Measurements from ENCODE around the gene COPG2. TPM values are rescaled to one million over a fixed set of nuclear protein-coding genes. Genes with fewer than 3 reads are reported as not detected.

The COPG2 gene
- total RNA-seq, 1 donor from 2014 or later: 167 TPM

DNA sequence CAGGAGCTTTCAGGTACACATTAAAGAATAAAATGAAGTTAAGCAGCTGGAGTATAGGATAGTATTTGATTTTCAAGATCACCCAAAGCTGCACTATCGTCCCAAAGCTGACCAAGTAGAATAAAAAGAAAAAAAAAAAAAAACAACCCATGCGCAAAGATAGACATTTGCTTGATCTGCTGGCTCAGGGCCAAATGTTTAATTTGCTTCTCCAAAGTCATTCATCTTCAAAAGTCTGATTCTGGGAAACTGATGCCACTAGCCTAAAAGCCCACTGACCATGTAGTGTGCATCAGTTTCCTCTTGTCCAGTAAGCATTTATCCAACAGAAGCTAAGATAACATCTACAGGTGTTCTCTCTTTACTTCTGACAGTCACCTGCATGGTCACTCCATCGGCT is 162.2 kb downstream of the COPG2 start:
- DNase-seq (ENCODE audit: low spot score): no peak
- H3K36me3 Mint-ChIP-seq: peaks cover 38% of the 10 kb centered on the region

DNA sequence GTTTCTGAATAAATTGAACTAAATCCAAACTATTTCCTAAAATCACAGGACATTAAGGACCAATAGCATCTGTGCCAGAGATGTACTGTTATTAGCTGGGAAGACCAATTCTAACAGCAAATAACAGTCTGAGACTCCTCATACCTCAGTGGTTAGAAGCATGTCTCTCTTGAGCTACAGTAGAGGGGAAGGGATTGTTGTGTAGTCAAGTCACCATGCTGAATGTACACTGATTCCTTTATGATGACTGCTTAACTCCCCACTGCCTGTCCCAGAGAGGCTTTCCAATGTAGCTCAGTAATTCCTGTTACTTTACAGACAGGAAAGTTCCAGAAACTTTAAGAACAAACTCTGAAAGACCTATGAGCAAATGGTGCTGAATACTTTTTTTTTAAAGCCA is 162.8 kb downstream of the COPG2 start:
- peaks cover 40% of the 10 kb centered on the region for H3K36me3 Mint-ChIP-seq
- H3K36me3 ChIP-seq: peaks cover 10% of the 10 kb centered on the region
- H3K27me3 Mint-ChIP-seq (ENCODE audit: insufficient read depth, low read depth): no peaks in the 10 kb centered on the region
- H3F3A ChIP-seq (ENCODE audit: low read depth): no peaks in the 10 kb centered on the region
- H3K9me3 Mint-ChIP-seq: no peaks in the 10 kb centered on the region
- no peak overlapping the region for H3K4me2 ChIP-seq
- H3K27ac Mint-ChIP-seq: no peak overlapping the region
- no peak overlapping the region for H3K4me3 Mint-ChIP-seq
- H3K9me3 ChIP-seq (ENCODE audit: low read depth): no peaks in the 10 kb centered on the region
- no peak for TF ChIP-seq EZH2 (IDR thresholded peaks at IDR 0.05)
- TF ChIP-seq, protein P1, sequence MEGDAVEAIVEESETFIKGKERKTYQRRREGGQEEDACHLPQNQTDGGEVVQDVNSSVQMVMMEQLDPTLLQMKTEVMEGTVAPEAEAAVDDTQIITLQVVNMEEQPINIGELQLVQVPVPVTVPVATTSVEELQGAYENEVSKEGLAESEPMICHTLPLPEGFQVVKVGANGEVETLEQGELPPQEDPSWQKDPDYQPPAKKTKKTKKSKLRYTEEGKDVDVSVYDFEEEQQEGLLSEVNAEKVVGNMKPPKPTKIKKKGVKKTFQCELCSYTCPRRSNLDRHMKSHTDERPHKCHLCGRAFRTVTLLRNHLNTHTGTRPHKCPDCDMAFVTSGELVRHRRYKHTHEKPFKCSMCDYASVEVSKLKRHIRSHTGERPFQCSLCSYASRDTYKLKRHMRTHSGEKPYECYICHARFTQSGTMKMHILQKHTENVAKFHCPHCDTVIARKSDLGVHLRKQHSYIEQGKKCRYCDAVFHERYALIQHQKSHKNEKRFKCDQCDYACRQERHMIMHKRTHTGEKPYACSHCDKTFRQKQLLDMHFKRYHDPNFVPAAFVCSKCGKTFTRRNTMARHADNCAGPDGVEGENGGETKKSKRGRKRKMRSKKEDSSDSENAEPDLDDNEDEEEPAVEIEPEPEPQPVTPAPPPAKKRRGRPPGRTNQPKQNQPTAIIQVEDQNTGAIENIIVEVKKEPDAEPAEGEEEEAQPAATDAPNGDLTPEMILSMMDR (IDR thresholded peaks at IDR 0.05): no peak
- no peak for TF ChIP-seq EZH2phosphoT487 (IDR thresholded peaks at IDR 0.05)
- no peaks in the 10 kb centered on the region for H3K4me1 ChIP-seq
- H3K4me3 ChIP-seq: no peak overlapping the region
- H3K9ac ChIP-seq: no peak overlapping the region
- H3K27me3 ChIP-seq: no peaks in the 10 kb centered on the region
- no peaks in the 10 kb centered on the region for H3K4me1 Mint-ChIP-seq
- no peaks in the 10 kb centered on the region for H3K79me2 ChIP-seq (ENCODE audit: low read depth)
- H2AFZ ChIP-seq (replicated peaks): no peak overlapping the region
- peaks cover 5% of the 10 kb centered on the region for H4K20me1 ChIP-seq (ENCODE audit: low read depth)
- no peak for DNase-seq (ENCODE audit: low spot score)
- no peak overlapping the region for H3K27ac ChIP-seq

More for the DNA sequence above, 162.2 kb downstream of the COPG2 start:
- Histone ChIP-seq H3F3A (ENCODE audit: low read depth) (no peaks in the 10 kb centered on the region), H3K9me3 (ENCODE audit: low read depth) (no peaks in the 10 kb centered on the region), H3K27me3 (no peaks in the 10 kb centered on the region), H2AFZ (replicated peaks) (no peak overlapping the region), H3K36me3 (peaks cover 10% of the 10 kb centered on the region), H4K20me1 (ENCODE audit: low read depth) (peaks cover 5% of the 10 kb centered on the region), H3K4me3 (no peak overlapping the region), H3K9ac (no peak overlapping the region), H3K79me2 (ENCODE audit: low read depth) (no peaks in the 10 kb centered on the region), H3K27ac (no peak overlapping the region), H3K4me1 (no peaks in the 10 kb centered on the region), H3K4me2 (no peak overlapping the region)
- Mint-ChIP-seq H3K4me1 (no peaks in the 10 kb centered on the region), H3K27me3 (ENCODE audit: insufficient read depth, low read depth) (no peaks in the 10 kb centered on the region), H3K4me3 (no peak overlapping the region), H3K27ac (no peak overlapping the region), H3K9me3 (no peaks in the 10 kb centered on the region)
- TF ChIP-seq EZH2 (IDR thresholded peaks at IDR 0.05): no peak

DNA sequence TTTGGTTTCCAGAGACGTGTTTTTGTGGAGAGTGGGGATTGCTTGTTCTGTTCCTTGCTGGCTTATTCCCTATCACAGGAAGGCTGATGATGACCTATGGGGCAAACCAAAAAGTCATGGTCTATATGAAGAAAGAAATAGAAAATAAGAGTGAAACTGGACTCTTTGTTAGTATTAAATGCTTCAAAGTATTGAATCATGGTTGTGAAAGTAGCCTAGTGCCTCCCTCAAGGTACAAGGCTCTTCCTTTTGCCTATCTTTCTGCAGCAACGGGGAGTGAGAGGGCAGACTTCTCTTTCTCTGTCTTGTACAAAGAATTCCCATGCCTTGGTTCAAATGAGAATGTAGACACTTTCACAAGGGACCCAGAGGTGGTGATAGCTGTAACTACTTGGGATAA is 167.6 kb downstream of the COPG2 start:
- TF ChIP-seq EZH2 (IDR thresholded peaks at IDR 0.05) (no peak), EZH2phosphoT487 (IDR thresholded peaks at IDR 0.05) (no peak)
- TF ChIP-seq, protein P1 (IDR thresholded peaks at IDR 0.05): no peak
- H2AFZ ChIP-seq (replicated peaks): no peak overlapping the region
- peaks cover 18% of the 10 kb centered on the region for H3K36me3 ChIP-seq
- Mint-ChIP-seq H3K36me3 (peaks cover 45% of the 10 kb centered on the region), H3K27me3 (ENCODE audit: insufficient read depth, low read depth) (no peaks in the 10 kb centered on the region), H3K4me3 (no peak overlapping the region), H3K27ac (no peak overlapping the region), H3K9me3 (no peaks in the 10 kb centered on the region), H3K4me1 (no peaks in the 10 kb centered on the region)
- no peak overlapping the region for H3K4me3 ChIP-seq
- no peaks in the 10 kb centered on the region for H3K4me1 ChIP-seq
- H3K27ac ChIP-seq: no peak overlapping the region
- peaks cover 11% of the 10 kb centered on the region for H3K79me2 ChIP-seq (ENCODE audit: low read depth)
- DNase-seq (ENCODE audit: low spot score): no peak
- no peaks in the 10 kb centered on the region for H3K9me3 ChIP-seq (ENCODE audit: low read depth)
- no peaks in the 10 kb centered on the region for H3K27me3 ChIP-seq
- peaks cover 24% of the 10 kb centered on the region for H4K20me1 ChIP-seq (ENCODE audit: low read depth)
- no peaks in the 10 kb centered on the region for H3F3A ChIP-seq (ENCODE audit: low read depth)
- H3K9ac ChIP-seq: no peak overlapping the region
- no peak overlapping the region for H3K4me2 ChIP-seq

DNA sequence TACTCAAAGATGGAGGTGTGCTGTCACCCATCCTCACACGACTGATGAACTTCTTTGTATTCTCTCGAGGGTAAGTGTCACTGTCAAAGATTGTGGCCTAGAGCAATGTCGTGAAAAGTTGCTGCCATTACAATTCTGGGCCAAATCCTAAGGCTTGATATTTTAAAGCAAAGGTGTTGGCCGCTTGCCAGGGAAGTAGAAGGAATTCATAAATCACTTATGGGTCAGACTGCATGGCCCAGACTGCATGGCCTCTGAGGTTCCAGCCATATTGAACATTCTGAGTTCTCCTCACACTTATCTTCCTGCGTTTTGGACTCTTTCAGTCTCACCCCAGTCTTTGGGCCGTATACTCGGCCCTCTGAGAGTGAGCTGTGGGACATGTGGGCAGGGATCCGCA is 168.1 kb downstream of the COPG2 start:
- no peak overlapping the region for H3K4me3 ChIP-seq
- H3K4me1 ChIP-seq: no peaks in the 10 kb centered on the region
- H3K4me1 Mint-ChIP-seq: peaks cover under 1% of the 10 kb centered on the region
- no peak overlapping the region for H3K27ac ChIP-seq
- H2AFZ ChIP-seq (replicated peaks): no peak overlapping the region
- H3K36me3 Mint-ChIP-seq: peaks cover 48% of the 10 kb centered on the region
- no peak for TF ChIP-seq EZH2phosphoT487 (IDR thresholded peaks at IDR 0.05)
- TF ChIP-seq, protein P1 (IDR thresholded peaks at IDR 0.05): no peak
- no peak for TF ChIP-seq EZH2 (IDR thresholded peaks at IDR 0.05)
- peaks cover 29% of the 10 kb centered on the region for H4K20me1 ChIP-seq (ENCODE audit: low read depth)
- H3K4me2 ChIP-seq: no peak overlapping the region
- H3K79me2 ChIP-seq (ENCODE audit: low read depth): peaks cover 15% of the 10 kb centered on the region
- no peaks in the 10 kb centered on the region for H3K9me3 Mint-ChIP-seq
- H3K9me3 ChIP-seq (ENCODE audit: low read depth): no peaks in the 10 kb centered on the region
- H3K27me3 ChIP-seq: no peaks in the 10 kb centered on the region
- peaks cover 18% of the 10 kb centered on the region for H3K36me3 ChIP-seq
- no peaks in the 10 kb centered on the region for H3F3A ChIP-seq (ENCODE audit: low read depth)
- H3K4me3 Mint-ChIP-seq: no peak overlapping the region
- no peak for DNase-seq (ENCODE audit: low spot score)
- no peak overlapping the region for H3K9ac ChIP-seq
- no peaks in the 10 kb centered on the region for H3K27me3 Mint-ChIP-seq (ENCODE audit: insufficient read depth, low read depth)
- no peak overlapping the region for H3K27ac Mint-ChIP-seq
